NT2/D1 (cell line): ENCODE results near the gene USO1.

Source experiments
- YY1 ChIP-seq: IDR thresholded peaks from 2 replicates; pipeline ENCODE4 v1.6.1; 2011; ENCODE audit not compliant: insufficient read length, insufficient read depth
- ZNF274 ChIP-seq: IDR thresholded peaks from 2 replicates; pipeline ENCODE4 v1.6.1; 2011; ENCODE audit warnings: mild to moderate bottlenecking, low read depth, low read length

DNA sequence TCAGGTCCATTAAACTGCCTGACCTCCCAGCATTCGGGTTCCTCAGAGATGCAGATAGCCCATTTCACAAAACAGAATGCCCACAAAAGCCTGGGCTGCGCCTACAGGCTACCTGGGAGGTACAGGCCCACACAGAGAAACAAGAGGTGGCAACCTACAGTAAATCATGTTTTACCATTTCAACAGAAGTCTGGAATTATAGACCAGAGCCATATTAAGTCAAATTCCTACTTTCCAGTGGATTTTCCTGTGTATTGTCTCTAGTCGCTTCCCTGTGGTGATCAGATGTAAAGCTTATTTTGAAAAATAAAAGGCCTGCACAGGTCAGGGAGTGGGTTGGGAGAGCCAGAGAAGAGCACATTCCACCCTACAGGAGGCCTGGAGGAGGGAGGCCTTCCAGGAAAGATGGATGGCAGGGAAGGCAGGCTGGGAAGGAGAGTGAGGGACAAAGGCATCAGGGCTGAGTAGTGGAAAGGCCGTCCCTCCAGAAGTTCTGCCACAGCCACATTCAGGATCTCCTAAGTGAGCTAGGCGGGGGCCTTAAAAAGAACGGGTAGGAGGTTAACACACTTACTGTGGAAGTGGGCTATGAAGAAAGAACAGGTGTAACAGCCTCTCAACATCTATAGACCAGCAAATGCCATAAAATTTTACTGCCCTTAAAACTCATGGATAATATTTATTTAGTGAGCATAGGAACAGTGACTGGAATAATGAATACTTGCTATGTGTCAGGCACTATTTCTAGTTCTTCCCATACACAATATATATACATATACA, 19.0 kb upstream of the USO1 start:
- TF ChIP-seq YY1 (no peak), ZNF274 (no peak)
